NCI-H146 treated with DMSO at 0.1 percent for 48 hours (cell line): ENCODE measurements around the gene PTPN1.

Experiments used
- DNase-seq: peaks from one replicate; lab custom pipeline; 2025; ENCODE audit not compliant: unreplicated experiment; lab: John Stamatoyannopoulos, UW

PTPN1 gene

DNA sequence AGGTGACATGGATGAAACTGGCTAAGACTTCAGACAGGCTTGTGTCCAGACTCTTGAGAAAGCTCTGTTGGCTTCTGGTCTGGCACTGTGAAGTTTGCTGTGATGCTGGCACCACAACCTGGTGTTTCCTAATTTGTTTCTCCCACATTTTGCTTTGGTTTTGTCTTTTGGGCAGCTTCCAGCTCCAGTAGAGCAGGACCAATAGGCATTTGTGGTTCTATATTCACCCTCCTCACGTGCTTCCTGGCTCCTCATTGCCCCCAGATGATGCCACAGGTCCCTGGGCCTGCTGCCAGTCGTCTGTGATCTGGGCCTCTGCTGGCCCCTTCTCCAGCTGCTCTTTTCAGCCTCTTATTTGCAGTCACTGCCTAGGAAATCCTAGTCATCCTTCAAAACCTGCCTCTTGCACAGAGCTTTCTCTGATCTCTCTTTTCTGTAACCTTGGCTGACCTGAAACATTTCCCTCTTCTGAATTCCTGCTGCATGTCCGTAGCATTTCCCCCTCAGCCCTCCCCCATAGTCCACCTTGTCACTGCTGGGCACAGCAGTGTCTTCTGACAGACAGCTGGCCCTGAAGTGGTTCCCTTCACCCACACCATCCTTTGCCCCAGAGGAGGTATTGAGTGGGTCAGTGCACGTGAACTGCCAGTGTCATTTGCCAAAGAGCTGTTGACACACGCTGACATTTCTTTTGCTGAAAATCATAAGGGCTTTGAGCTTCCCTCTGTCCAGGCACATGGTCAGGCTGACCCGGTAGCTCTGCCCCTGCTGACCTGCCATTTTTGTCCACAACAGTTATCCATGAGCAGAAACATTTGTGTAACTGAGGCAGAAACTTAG lies 63.0 kb downstream of the PTPN1 start:
- DNase-seq = no peak

GRCh38 chr20:50574108-50574507 lies 63.9 kb downstream of the PTPN1 start:
- DNase-seq = no peak

- no peak for DNase-seq
Measured at GRCh38 chr20:50574586-50574985, 64.4 kb downstream of the PTPN1 start.

DNA sequence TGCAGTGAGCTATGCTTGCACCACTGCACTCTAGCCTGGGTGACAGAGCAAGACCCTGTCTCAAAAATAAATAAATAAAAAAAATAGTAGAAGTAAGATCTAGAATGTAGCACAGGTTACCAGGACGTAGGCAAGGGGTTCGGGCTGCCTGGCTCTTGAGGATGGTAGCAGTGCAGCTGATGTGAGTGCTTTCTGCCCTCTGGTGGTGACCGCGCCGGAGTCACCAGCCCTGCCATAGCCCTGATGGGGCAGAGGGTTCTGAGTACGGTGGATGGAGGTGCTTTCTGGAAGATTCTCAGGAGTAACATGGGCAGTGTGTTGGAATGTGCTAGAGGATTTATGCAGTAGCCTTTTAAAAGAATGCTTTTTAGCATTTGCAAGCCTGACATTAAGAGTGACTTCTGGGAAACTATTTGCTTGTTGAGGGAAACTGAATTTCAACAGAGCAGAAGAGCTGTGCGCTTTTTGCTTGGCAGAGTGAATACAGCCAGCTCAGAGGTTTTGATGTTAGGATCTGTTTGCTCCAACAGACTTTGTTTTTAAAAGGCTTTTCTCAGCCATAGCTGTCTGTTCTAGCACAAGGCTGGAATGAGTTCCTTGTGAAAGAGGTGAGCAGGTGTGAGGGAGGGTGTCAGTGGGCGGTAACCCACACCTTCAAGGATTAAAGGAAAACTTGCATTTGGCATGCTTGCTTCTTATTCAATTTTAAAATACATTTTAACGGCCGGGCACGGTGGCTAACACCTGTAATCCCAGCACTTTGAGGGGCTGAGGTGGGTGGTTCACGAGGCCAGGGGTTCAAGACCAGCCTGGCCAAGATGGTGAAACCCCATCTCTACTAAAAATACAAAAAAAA lies 65.9 kb downstream of the PTPN1 start:
- no peak for DNase-seq

DNA sequence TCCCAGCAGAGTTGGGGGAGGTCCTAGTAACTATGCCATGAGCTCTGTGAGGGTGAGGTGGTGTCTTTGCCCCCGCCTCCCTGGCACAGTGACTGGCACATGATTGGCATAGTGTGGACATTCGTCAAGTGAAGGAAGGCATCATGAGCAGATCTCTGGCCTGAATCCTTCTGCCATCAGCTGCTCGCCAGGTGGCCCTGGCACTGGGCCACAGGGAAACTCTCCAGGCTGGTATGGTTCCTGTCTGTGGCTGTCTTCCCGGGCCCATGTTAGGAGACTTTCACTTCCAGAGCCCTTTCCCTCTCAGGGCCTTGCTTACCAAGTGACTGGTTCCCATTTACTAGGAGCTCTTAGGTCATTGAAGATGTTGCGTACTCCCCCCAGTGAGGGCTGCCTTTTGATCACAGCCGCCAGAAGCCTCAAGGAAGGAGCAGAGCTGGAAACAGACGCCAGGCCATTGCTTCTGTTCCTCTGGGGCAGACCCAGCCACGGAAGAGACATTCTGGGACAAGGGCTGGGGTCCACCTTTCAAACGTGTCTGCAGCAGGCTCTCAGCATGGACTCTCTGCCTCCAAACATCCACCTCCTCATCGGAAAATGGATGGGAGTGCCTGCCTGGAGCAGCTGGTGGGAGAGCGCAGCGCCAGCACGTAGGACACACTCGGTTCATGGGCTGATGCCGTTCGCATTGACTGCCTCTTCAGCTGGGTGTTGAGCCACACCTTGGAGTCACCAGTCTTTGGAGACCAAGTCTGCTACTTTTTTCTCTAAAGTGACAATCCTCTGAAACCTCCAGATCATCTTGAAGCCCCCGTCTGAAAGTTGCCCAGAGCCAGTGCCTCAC lies 67.2 kb downstream of the PTPN1 start:
- no peak for DNase-seq

GRCh38 chr20:50578061-50578777 lies 68.0 kb downstream of the PTPN1 start:
- DNase-seq = no peak

DNA sequence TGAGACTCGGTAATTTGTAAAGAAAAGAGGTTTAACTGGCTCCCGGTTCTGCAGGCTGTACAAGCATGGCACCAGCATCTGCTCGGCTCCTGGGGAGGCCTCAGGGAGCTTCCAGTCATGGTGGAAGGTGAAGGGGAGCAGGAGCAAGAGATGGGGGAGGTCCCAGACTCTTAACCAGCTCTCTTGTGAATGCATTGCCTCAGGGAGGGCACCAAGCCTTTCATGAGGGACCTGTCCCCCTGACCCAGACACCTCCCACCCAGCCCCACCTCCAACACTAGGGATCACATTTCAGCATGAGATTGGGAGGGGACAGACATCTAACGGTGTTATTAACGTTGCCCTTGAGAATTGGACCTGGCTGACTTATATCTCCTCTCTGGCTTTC lies 68.6 kb downstream of the PTPN1 start:
- no peak for DNase-seq

DNA sequence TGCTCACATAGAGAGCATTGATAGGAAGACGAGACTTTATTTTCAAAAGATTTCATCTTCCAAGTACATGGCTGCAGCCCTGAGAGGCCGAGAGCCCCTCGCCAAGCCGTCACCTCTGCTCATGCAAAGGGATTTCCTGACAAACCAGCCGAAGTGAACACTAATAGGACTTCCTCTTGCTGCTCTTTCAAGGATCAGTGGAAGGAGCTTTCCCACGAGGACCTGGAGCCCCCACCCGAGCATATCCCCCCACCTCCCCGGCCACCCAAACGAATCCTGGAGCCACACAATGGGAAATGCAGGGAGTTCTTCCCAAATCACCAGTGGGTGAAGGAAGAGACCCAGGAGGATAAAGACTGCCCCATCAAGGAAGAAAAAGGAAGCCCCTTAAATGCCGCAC lies 69.3 kb downstream of the PTPN1 start:
- DNase-seq = no peak

DNA sequence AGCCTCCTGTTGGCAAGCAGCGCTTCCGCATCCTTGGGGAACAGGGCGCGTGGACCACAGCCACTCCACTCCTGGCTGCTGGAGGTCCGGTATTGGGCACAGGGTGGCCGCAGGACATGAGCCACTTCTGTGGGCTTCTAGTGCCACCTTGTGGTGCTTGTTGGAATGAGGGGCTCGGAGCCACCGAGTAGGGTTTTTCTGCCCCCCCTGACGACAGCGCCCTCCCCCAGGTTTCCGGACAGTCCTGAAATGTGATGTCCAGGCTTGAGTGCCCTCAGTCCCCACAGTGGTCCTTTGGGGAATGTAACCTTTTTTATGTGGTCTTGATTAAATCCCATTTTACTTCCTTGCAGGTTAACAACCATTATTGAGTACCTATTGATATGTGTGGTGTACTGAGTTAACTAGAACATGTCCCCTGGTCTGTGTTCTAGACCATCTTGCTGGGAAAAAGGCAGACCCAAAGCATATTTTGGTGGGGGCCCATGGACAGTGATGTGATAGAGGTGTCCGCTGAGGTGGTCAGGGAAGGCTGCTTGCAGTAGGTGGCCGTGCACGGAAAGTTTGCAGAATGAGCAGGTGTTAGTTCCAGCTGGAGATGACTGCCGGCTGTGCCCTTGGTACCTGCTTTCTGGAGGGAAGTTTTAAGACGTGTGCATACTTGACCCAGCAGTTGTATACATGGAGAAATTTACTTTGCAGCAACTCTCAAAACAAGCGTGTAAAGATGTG lies 70.0 kb downstream of the PTPN1 start:
- no peak for DNase-seq

- DNase-seq = no peak
Measured at GRCh38 chr20:50580842-50581544, 70.8 kb downstream of the PTPN1 start.

DNA sequence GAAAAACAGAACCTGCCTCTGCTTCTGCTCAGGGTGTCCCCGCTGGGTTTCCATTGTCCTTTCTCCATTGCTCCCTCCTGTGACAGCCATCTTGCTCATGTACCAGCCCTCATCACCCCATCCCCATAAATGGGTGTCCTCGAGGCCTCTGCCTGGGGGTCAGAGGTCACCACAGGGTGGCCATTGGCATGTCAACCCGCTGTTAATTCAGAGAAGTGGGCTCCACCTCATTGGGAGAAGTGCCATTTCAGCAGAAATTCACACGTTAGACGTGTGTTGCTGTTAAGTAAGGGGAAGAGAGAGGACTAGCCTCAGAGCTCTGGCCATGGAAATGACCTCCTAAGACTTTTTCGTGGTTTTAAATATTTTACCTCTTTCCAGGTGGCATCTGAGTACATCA lies 71.9 kb downstream of the PTPN1 start:
- DNase-seq = no peak

GRCh38 chr20:50582591-50583234 lies 72.5 kb downstream of the PTPN1 start:
- no peak for DNase-seq

DNA sequence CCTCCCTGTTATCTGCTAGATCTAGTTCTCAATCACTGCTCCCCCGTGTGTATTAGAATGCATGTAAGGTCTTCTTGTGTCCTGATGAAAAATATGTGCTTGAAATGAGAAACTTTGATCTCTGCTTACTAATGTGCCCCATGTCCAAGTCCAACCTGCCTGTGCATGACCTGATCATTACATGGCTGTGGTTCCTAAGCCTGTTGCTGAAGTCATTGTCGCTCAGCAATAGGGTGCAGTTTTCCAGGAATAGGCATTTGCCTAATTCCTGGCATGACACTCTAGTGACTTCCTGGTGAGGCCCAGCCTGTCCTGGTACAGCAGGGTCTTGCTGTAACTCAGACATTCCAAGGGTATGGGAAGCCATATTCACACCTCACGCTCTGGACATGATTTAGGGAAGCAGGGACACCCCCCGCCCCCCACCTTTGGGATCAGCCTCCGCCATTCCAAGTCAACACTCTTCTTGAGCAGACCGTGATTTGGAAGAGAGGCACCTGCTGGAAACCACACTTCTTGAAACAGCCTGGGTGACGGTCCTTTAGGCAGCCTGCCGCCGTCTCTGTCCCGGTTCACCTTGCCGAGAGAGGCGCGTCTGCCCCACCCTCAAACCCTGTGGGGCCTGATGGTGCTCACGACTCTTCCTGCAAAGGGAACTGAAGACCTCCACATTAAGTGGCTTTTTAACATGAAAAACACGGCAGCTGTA lies 73.4 kb downstream of the PTPN1 start:
- no peak for DNase-seq

- DNase-seq = no peak
Measured at GRCh38 chr20:50584687-50585086, 74.5 kb downstream of the PTPN1 start.

DNA sequence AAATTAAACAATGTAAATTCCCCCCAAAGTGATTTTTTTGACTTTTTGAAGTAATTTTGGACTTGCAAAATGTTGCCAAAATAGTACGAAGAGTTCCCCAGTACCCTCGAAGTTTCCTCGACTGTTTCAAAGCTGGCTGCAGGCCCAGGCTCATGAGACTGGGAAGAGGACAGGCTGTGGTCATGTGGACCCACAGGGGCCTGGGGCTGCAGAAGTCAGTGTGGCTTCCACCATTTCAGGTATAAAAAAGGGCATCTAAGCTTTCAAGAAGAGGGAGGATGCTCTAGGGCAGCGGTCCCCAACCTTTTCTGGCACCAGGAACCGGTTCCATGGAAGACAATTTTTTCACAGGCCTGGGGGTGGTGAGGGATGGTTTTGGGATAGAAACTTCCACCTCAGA lies 75.0 kb downstream of the PTPN1 start:
- no peak for DNase-seq

DNA sequence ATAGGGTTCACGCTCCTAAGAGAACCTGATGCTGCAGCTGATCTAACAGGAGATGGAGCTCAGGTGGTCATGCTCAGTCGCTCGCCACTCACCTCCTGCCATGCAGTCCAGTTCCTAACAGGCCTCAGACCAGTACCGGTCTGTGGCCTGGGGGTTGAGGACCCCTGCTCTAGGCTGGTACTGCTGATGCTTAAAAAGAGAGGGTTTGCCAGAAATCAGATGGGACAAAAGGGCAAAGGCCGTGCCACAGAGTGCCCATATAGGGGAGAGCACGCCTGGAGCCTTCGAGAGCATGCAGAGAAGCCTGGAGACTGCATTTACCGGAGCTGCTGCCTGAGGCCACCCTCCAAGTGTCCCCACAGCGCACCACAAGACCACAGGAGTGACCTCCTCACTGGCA lies 75.5 kb downstream of the PTPN1 start:
- DNase-seq = no peak

DNA sequence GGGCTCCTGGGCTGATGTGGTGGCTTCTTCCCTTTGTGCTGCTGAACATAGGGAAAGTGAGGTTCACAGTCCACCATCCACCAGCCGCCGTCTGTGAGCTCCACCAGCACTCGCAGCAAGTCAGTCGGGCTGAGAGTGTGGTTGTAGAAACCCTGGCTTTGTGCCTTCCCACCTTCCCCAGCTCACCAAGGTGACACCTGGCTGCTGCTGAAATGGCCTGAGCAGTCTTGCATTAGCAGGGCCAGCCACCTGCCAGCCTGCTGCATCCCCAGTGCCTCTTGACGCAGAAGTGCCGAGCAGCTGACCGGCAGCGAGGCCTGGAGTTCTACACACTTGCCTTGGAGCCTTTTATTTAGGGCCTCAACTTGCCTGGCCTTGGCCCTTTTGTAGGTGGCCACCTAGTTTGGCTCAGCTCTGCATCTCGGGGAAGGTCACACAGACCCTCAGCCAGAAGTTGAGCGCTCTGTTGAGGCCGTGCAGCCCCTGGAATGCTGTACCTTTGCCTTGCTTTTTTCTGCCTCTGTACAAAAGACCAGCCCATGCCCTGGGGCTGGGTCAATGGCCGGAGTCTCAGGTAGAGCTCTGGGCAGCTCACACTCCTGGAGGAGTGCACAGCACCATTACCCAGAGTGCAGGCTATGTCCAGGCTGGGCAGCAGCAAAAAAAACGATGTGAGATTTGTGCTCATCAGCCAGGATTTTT lies 76.5 kb downstream of the PTPN1 start:
- no peak for DNase-seq
